Measurements from ENCODE around the gene ZNF3.

GRCh38 chr7:100130608-100131453 lies 49.3 kb upstream of the ZNF3 start:
- TF ChIP-seq POLR2A (IDR thresholded peaks at IDR 0.05): no peak
- TF ChIP-seq CTCF (IDR thresholded peaks at IDR 0.05): peak in 5 of 7 experiments; percentile 83 to 90 (median 85)
- no peak for TF ChIP-seq EP300 (IDR thresholded peaks at IDR 0.05)
- no peak for TF ChIP-seq POLR2AphosphoS5 (IDR thresholded peaks at IDR 0.05)
